Peyer's patch (tissue), 4 donors: ENCODE measurements around the gene CXCL1.

ENCODE experiments used
- POLR2A ChIP-seq, 2 donors: fragments of 450-650 bp; IDR thresholded peaks; one replicate each; pipeline ENCODE4 v1.5.1; 2017; ENCODE audit warnings: antibody characterized with exemption in 2 of 2, mild to moderate bottlenecking in 2 of 2, moderate library complexity in 2 of 2
- TF ChIP-seq, protein P1 (sequence below), 6 experiments: fragments of 450-650 bp in 4 of 6; fragments of 200-600 bp in 2 of 6; sonication (generic) in 1 of 6; IDR thresholded peaks; one replicate each; pipeline ENCODE4 v1.5.1; 2017 to 2019; ENCODE audit warnings: antibody characterized with exemption in 6 of 6, mild to moderate bottlenecking in 3 of 6, moderate library complexity in 1 of 6

DNA sequence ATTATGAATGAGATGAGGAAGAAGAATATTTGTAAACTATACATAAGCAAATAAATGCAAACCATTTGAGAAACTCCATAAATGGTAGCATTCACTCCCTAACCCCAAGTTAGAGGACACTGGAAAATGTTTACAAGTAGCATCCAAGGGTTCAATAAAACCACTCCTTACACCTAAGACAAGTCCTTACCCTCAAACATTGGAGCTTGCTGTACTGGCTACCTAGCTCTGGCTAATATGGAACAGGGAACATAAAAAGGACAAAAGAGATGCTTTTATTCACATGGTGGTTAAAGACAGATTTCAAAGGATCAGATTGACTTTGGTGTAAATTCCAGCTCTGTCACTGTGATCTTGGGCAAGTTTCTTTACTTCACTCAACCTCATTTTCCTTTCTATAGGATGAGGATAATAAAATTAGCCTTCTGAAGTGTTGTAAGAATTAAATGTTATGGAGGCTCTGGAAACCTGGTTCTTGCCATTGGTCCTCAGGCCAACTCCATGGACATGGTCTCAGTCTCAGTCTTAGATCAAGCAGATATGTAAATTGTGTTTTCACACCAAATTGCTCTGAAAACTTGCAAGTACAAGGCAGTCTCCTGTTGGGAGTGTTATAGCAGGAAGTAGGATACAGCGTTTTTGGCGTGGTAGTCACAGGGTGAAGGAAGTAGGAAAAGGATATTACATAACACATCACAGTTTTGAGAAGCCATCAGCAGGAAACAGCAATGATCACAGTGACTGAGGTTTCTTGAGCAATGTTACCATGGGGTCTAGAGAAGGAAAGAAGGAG is 3.3 kb downstream of the CXCL1 start:
- TF ChIP-seq, protein P1, sequence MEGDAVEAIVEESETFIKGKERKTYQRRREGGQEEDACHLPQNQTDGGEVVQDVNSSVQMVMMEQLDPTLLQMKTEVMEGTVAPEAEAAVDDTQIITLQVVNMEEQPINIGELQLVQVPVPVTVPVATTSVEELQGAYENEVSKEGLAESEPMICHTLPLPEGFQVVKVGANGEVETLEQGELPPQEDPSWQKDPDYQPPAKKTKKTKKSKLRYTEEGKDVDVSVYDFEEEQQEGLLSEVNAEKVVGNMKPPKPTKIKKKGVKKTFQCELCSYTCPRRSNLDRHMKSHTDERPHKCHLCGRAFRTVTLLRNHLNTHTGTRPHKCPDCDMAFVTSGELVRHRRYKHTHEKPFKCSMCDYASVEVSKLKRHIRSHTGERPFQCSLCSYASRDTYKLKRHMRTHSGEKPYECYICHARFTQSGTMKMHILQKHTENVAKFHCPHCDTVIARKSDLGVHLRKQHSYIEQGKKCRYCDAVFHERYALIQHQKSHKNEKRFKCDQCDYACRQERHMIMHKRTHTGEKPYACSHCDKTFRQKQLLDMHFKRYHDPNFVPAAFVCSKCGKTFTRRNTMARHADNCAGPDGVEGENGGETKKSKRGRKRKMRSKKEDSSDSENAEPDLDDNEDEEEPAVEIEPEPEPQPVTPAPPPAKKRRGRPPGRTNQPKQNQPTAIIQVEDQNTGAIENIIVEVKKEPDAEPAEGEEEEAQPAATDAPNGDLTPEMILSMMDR (IDR thresholded peaks at IDR 0.05) = no peak
- no peak for TF ChIP-seq POLR2A (IDR thresholded peaks at IDR 0.05)
